ENCODE data around the gene NUDT22. TPM values are rescaled to one million over a fixed set of nuclear protein-coding genes. Genes with fewer than 3 reads are reported as not detected.

Gene NUDT22
- total and polyA plus RNA-seq, 2 of the 8 experiments (the other 6 are each of a cell fraction or from before 2014, with no cell fraction given), result 43.4 to 69.0 TPM

GRCh38 chr11:64185175-64185692 lies 40.8 kb upstream of the NUDT22 start (continued):
- TF ChIP-seq, protein P1, sequence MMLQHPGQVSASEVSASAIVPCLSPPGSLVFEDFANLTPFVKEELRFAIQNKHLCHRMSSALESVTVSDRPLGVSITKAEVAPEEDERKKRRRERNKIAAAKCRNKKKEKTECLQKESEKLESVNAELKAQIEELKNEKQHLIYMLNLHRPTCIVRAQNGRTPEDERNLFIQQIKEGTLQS (IDR thresholded peaks at IDR 0.05; ENCODE audit: insufficient read depth, low read depth, low read length), result peak; percentile 64; the same call in 1 of the 2 replicates
- TF ChIP-seq SIN3A (conservative IDR thresholded peaks at IDR 0.05 in 1 of 2, IDR thresholded peaks at IDR 0.05 in 1 of 2; ENCODE audit: low read depth in 1 of 2, low read length in 2 of 2) (peak in 1 of 2 experiments; percentile 52; a peak in 1 of 4 replicates), RAD21 (IDR thresholded peaks at IDR 0.05 in 1 of 2, conservative IDR thresholded peaks at IDR 0.05 in 1 of 2; ENCODE audit: low read depth in 2 of 2, low read length in 2 of 2) (0 out of 4 replicates have a peak, but pooled peaks of 1 of the 2 experiments have one; percentile 16), KDM1A (IDR thresholded peaks at IDR 0.05; ENCODE audit: borderline replicate concordance, low read length) (no peak), USF2 (IDR thresholded peaks at IDR 0.05; ENCODE audit: low read length) (peak; percentile 70), TAF7 (optimal IDR thresholded peaks at IDR 0.05; ENCODE audit: borderline replicate concordance, low read depth, low read length) (peak; percentile 94), TBP (IDR thresholded peaks at IDR 0.05; ENCODE audit: low read depth, low read length) (peak; percentile 97; the same call in 1 of the 2 replicates), CTCF (IDR thresholded peaks at IDR 0.05; ENCODE audit: control extremely low read depth in 1 of 3, insufficient read depth in 1 of 3, low read depth in 1 of 3, low read length in 3 of 3) (0 out of 4 replicates have a peak, but pooled peaks of 1 of the 3 experiments have one; percentile 6), GTF2F1 (IDR thresholded peaks at IDR 0.05; ENCODE audit: borderline replicate concordance, low read depth, low read length) (peak; percentile 85), POLR2AphosphoS5 (IDR thresholded peaks at IDR 0.05; ENCODE audit: low read depth, low read length) (peak; percentile 84)
- TF ChIP-seq, protein P2, sequence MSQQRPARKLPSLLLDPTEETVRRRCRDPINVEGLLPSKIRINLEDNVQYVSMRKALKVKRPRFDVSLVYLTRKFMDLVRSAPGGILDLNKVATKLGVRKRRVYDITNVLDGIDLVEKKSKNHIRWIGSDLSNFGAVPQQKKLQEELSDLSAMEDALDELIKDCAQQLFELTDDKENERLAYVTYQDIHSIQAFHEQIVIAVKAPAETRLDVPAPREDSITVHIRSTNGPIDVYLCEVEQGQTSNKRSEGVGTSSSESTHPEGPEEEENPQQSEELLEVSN (IDR thresholded peaks at IDR 0.05), result peak; percentile 94
- TF ChIP-seq, protein P3, sequence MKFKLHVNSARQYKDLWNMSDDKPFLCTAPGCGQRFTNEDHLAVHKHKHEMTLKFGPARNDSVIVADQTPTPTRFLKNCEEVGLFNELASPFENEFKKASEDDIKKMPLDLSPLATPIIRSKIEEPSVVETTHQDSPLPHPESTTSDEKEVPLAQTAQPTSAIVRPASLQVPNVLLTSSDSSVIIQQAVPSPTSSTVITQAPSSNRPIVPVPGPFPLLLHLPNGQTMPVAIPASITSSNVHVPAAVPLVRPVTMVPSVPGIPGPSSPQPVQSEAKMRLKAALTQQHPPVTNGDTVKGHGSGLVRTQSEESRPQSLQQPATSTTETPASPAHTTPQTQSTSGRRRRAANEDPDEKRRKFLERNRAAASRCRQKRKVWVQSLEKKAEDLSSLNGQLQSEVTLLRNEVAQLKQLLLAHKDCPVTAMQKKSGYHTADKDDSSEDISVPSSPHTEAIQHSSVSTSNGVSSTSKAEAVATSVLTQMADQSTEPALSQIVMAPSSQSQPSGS (IDR thresholded peaks at IDR 0.05; ENCODE audit: low read length), result no peak

All from H1 (cell line).